Prostate gland (tissue), 2 donors: ENCODE measurements around the gene ECM1. TPM values are rescaled to one million over a fixed set of nuclear protein-coding genes. Genes with fewer than 3 reads are reported as not detected.
A peak's percentile ranks its signal among the peaks of the same experiment; 100 is the strongest.

ENCODE experiments used
- DNase-seq: peaks from one replicate; pipeline ENCODE4 v3.0.0-alpha.2; 2019; ENCODE audit warnings: low spot score
- H3K27ac ChIP-seq, 2 donors: fragments of 200-600 bp; sonication (generic); 2 replicates each; pipeline ENCODE4 v1.5.1; 2017 to 2019
- H3K27me3 ChIP-seq: fragments of 200-600 bp; sonication (generic); replicated peaks from 2 replicates; pipeline ENCODE4 v1.5.1; 2019; ENCODE audit not compliant: insufficient read depth
- H3K36me3 ChIP-seq, 2 donors: fragments of 200-600 bp; sonication (generic); 1 replicate in 1 of 2; 2 replicates in 1 of 2; pipeline versions ENCODE4 v1.5.1 to v1.8.1; 2017 to 2019
- H3K4me1 ChIP-seq: fragments of 200-600 bp; sonication (generic); replicated peaks from 2 replicates; pipeline ENCODE4 v1.5.1; 2019
- H3K4me3 ChIP-seq, 2 donors: fragments of 200-600 bp; sonication (generic); 2 replicates each; pipeline ENCODE4 v1.5.1; 2017 to 2019
- H3K9me3 ChIP-seq: fragments of 200-600 bp; sonication (generic); 2 replicates; pipeline ENCODE4 v1.5.1; 2017
- CTCF ChIP-seq, 4 experiments: fragments of 200-600 bp in 2 of 4; fragments of 450-650 bp in 2 of 4; sonication (generic) in 2 of 4; IDR thresholded peaks; 1 replicate in 3 of 4; 2 replicates in 1 of 4; pipeline ENCODE4 v1.5.1; 2016 to 2019; ENCODE audit warnings: antibody characterized with exemption in 4 of 4, mild to moderate bottlenecking in 2 of 4, moderate library complexity in 2 of 4
- POLR2A ChIP-seq: fragments of 450-650 bp; IDR thresholded peaks from one replicate; pipeline ENCODE4 v1.6.1; 2016; ENCODE audit warnings: antibody characterized with exemption, mild to moderate bottlenecking
- POLR2AphosphoS5 ChIP-seq: sonication (generic); formaldehyde crosslinking; IDR thresholded peaks from one replicate; pipeline ENCODE4 v1.6.1; 2017; ENCODE audit warnings: antibody characterized with exemption
- WGBS: methylation state at CpG from one replicate; pipeline ENCODE4 v1.1.5; 2018; 5-methylcytosine and 5-hydroxymethylcytosine counted together
- intact Hi-C: fragments of 100-400 bp; cut with DNase I; formaldehyde crosslinking; loops from one replicate; pipeline ENCODE4 v1.14.2; 2022
- total RNA-seq, 2 donors: library from RNA; depleted of rRNA; stranded (reverse); fragments of >200 nt; gene quantifications; one replicate each; pipeline ENCODE4 v1.1.0, GENCODE V29; 2016

The ECM1 gene
- total RNA-seq, 2 donors from 2014 or later, result 4.7 to 12.3 TPM

- Histone ChIP-seq H3K9me3 (no peaks in the 10 kb centered on the region), H3K27ac (peak overlapping the region in 1 of 2 donors; percentile 27), H3K36me3 (no peaks in the 10 kb centered on the region), H3K4me3 (no peak overlapping the region), H3K27me3 (no peaks in the 10 kb centered on the region), H3K4me1 (no peaks in the 10 kb centered on the region)
- DNase-seq, result no peak
- TF ChIP-seq CTCF (IDR thresholded peaks at IDR 0.05) (no peak), POLR2AphosphoS5 (peak; percentile 15)
- WGBS, result 16% methylated on average over 4 of the region's 4 CpGs
- intact Hi-C loops, result no loop called here
These were observed 21.1 kb downstream of the ECM1 start for GRCh38 chr1:150529017-150529416.

GRCh38 chr1:150530491-150531159, 22.7 kb downstream of the ECM1 start:
- 95% methylated on average over 14 of the region's 14 CpGs for WGBS
- no peak for DNase-seq
- TF ChIP-seq POLR2AphosphoS5 (no peak), POLR2A (no peak), CTCF (IDR thresholded peaks at IDR 0.05) (no peak)
- intact Hi-C loops, result loop anchor here (5.0 kb wide), 2 partner anchors 43 to 58 kb away; partner anchors contain the start of gene TARS2
- Histone ChIP-seq H3K36me3 (no peaks in the 10 kb centered on the region), H3K4me1 (no peaks in the 10 kb centered on the region), H3K4me3 (no peak overlapping the region), H3K27me3 (no peaks in the 10 kb centered on the region), H3K27ac (no peak overlapping the region), H3K9me3 (no peaks in the 10 kb centered on the region)

GRCh38 chr1:150532860-150533259, 25.0 kb downstream of the ECM1 start:
- intact Hi-C loops, result loop anchor here (5.0 kb wide), 2 partner anchors 46 to 61 kb away; partner anchors contain the start of gene TARS2
- Histone ChIP-seq H3K27ac (peak overlapping the region in 1 of 2 donors; percentile 23), H3K27me3 (no peaks in the 10 kb centered on the region), H3K9me3 (no peaks in the 10 kb centered on the region), H3K4me1 (no peaks in the 10 kb centered on the region), H3K4me3 (no peak overlapping the region), H3K36me3 (no peaks in the 10 kb centered on the region)
- TF ChIP-seq POLR2AphosphoS5 (no peak), POLR2A (no peak), CTCF (IDR thresholded peaks at IDR 0.05) (peak in 1 of 4 experiments; percentile 8)
- DNase-seq, result no peak
- 37% methylated on average over 5 of the region's 5 CpGs for WGBS

- Histone ChIP-seq H3K27me3 (no peaks in the 10 kb centered on the region), H3K27ac (no peak overlapping the region), H3K4me3 (no peak overlapping the region), H3K9me3 (no peaks in the 10 kb centered on the region), H3K36me3 (no peaks in the 10 kb centered on the region), H3K4me1 (no peaks in the 10 kb centered on the region)
- 86% methylated on average over 6 of the region's 6 CpGs for WGBS
- intact Hi-C loops, result loop anchor here (5.0 kb wide), 2 partner anchors 47 to 62 kb away; partner anchors contain the start of gene TARS2
- TF ChIP-seq POLR2A, result no peak
- no peak for TF ChIP-seq CTCF (IDR thresholded peaks at IDR 0.05)
- no peak for TF ChIP-seq POLR2AphosphoS5
- DNase-seq, result no peak
These were observed 26.1 kb downstream of the ECM1 start for GRCh38 chr1:150534002-150534401.
